WTC11 (cell line): ENCODE data around the gene GPR17. TPM values are rescaled to one million over a fixed set of nuclear protein-coding genes. Genes with fewer than 3 reads are reported as not detected.

Experiments used
- ATAC-seq: fragments of 200-7000 bp; cut with Tn5 transposase; 2 replicates; pipeline ENCODE4 v1.10.0; 2021; ENCODE audit warnings: mild to moderate bottlenecking, moderate library complexity
- CTCF ChIA-PET: fragments of 300-600 bp; sonication (Branson Sonifier 250); formaldehyde crosslinking; loops from one replicate; lab custom pipeline; 2021; ENCODE audit warnings: antibody characterized with exemption; lab: Charles Lee
- POLR2A ChIA-PET: fragments of 350-600 bp; sonication (Branson Sonifier 250); formaldehyde crosslinking; loops from one replicate; lab custom pipeline; 2021; ENCODE audit warnings: antibody characterized with exemption; lab: Charles Lee
- DNase-seq: peaks from one replicate; pipeline ENCODE4 v3.0.0; 2021; ENCODE audit warnings: low spot score
- H3K27ac Mint-ChIP-seq: 2 replicates; pipeline ENCODE4 v1.8.0; 2021; ENCODE audit warnings: mixed read lengths
- H3K27me3 Mint-ChIP-seq: 2 replicates; pipeline ENCODE4 v1.8.0; 2021; ENCODE audit warnings: low read depth, mild to moderate bottlenecking, moderate library complexity, mixed read lengths
- H3K36me3 Mint-ChIP-seq: 2 replicates; pipeline ENCODE4 v1.8.0; 2021; ENCODE audit warnings: mixed read lengths
- H3K4me1 Mint-ChIP-seq: 2 replicates; pipeline ENCODE4 v1.8.0; 2022; ENCODE audit warnings: mixed read lengths
- H3K4me3 Mint-ChIP-seq: 2 replicates; pipeline ENCODE4 v1.8.0; 2021; ENCODE audit warnings: mild to moderate bottlenecking, moderate library complexity, mixed read lengths
- H3K9me3 Mint-ChIP-seq: 2 replicates; pipeline ENCODE4 v1.8.0; 2021; ENCODE audit warnings: mixed read lengths
- AR ChIP-seq: fragments of 250-450 bp; sonication (Bioruptor Pico); IDR thresholded peaks from 2 replicates; pipeline ENCODE4 v1.9.0; 2021; ENCODE audit warnings: mild to moderate bottlenecking
- ARID4B ChIP-seq: sonication (generic); formaldehyde crosslinking; IDR thresholded peaks from 2 replicates; pipeline ENCODE4 v1.8.0; 2023; ENCODE audit warnings: missing genetic modification reagents, mild to moderate bottlenecking, borderline replicate concordance
- ATF1 ChIP-seq: sonication (generic); formaldehyde crosslinking; IDR thresholded peaks from 2 replicates; pipeline ENCODE4 v1.8.1; 2023; ENCODE audit warnings: mild to moderate bottlenecking, moderate library complexity, missing genetic modification reagents
- CDX4 ChIP-seq: fragments of 250-450 bp; sonication (Bioruptor Pico); IDR thresholded peaks from 2 replicates; pipeline ENCODE4 v1.9.0; 2021; ENCODE audit warnings: moderate library complexity, mild to moderate bottlenecking, inconsistent platforms, borderline replicate concordance
- ELF4 ChIP-seq: sonication (generic); formaldehyde crosslinking; IDR thresholded peaks from 2 replicates; pipeline ENCODE4 v1.8.1; 2022; ENCODE audit warnings: low read depth, mild to moderate bottlenecking, moderate library complexity, missing genetic modification reagents
- GABPB1 ChIP-seq: sonication (generic); formaldehyde crosslinking; IDR thresholded peaks from 2 replicates; pipeline ENCODE4 v1.8.1; 2023; ENCODE audit warnings: mild to moderate bottlenecking, missing genetic modification reagents
- HMGA2 ChIP-seq: fragments of 250-450 bp; sonication (Bioruptor Pico); IDR thresholded peaks from 2 replicates; pipeline ENCODE4 v1.4.0; 2021; ENCODE audit warnings: mild to moderate bottlenecking, moderate library complexity
- IRF2 ChIP-seq: sonication (generic); formaldehyde crosslinking; IDR thresholded peaks from 2 replicates; pipeline ENCODE4 v1.8.0; 2022; ENCODE audit warnings: low read depth, missing genetic modification reagents, borderline replicate concordance
- NFATC4 ChIP-seq: fragments of 250-450 bp; sonication (Bioruptor Pico); IDR thresholded peaks from 2 replicates; pipeline ENCODE4 v1.9.0; 2021; ENCODE audit warnings: mild to moderate bottlenecking
- NR2C2 ChIP-seq: sonication (generic); formaldehyde crosslinking; IDR thresholded peaks from 2 replicates; pipeline ENCODE4 v1.8.0; 2022; ENCODE audit warnings: mild to moderate bottlenecking, missing genetic modification reagents
- OVOL2 ChIP-seq: fragments of 250-450 bp; sonication (Bioruptor Pico); IDR thresholded peaks from 2 replicates; pipeline ENCODE4 v1.9.0; 2021; ENCODE audit warnings: mild to moderate bottlenecking, borderline replicate concordance
- ZNF396 ChIP-seq: fragments of 250-450 bp; sonication (Bioruptor Pico); IDR thresholded peaks from 2 replicates; pipeline ENCODE4 v1.8.0; 2021; ENCODE audit warnings: mild to moderate bottlenecking, moderate library complexity, borderline replicate concordance
- ZNF512 ChIP-seq: sonication (generic); formaldehyde crosslinking; IDR thresholded peaks from 2 replicates; pipeline ENCODE4 v1.8.1; 2022; ENCODE audit warnings: missing genetic modification reagents, borderline replicate concordance
- total RNA-seq: library from RNA; stranded (reverse); gene quantifications from 3 replicates; pipeline ENCODE4 v1.2.3, GENCODE V29; 2021
- TF ChIP-seq, protein P1 (sequence below): sonication (generic); formaldehyde crosslinking; IDR thresholded peaks from 2 replicates; pipeline ENCODE4 v1.8.0; 2023; ENCODE audit warnings: missing genetic modification reagents
- TF ChIP-seq, protein P2 (sequence below): sonication (generic); formaldehyde crosslinking; IDR thresholded peaks from 2 replicates; pipeline ENCODE4 v1.8.0; 2022; ENCODE audit warnings: mild to moderate bottlenecking, missing genetic modification reagents
- TF ChIP-seq, protein P3 (sequence below): fragments of 200-600 bp; IDR thresholded peaks from 2 replicates; pipeline ENCODE4 v1.8.0; 2022; ENCODE audit warnings: antibody characterized with exemption

GPR17 gene
- total RNA-seq, 1 experiment from 2014 or later, result not detected

GRCh38 chr2:127679680-127680361 is 33.9 kb downstream of the GPR17 start (continued):
- TF ChIP-seq ARID4B (CRISPR knock-in tag) (no peak), ATF1 (CRISPR knock-in tag) (no peak), IRF2 (CRISPR knock-in tag) (no peak), ZNF396 (no peak)
- TF ChIP-seq, protein P1, sequence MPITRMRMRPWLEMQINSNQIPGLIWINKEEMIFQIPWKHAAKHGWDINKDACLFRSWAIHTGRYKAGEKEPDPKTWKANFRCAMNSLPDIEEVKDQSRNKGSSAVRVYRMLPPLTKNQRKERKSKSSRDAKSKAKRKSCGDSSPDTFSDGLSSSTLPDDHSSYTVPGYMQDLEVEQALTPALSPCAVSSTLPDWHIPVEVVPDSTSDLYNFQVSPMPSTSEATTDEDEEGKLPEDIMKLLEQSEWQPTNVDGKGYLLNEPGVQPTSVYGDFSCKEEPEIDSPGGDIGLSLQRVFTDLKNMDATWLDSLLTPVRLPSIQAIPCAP (CRISPR knock-in tag), result no peak
- TF ChIP-seq, all 79 proteins: peak for 0

- TF ChIP-seq HMGA2 (CRISPR knock-in tag) (no peak), OVOL2 (CRISPR knock-in tag) (no peak), ELF4 (CRISPR knock-in tag) (no peak), CDX4 (CRISPR knock-in tag) (no peak)
- H3K4me1 Mint-ChIP-seq, result peaks cover 4% of the 10 kb centered on the region
- POLR2A ChIA-PET, result interaction anchor here (0.7 kb wide), 1 partner anchor 739 kb away, joined by 3 read pairs; no protein-coding TSS in a partner anchor
- peaks cover 29% of the 10 kb centered on the region for H3K27me3 Mint-ChIP-seq
- H3K27ac Mint-ChIP-seq, result no peak overlapping the region
- H3K4me3 Mint-ChIP-seq, result no peak overlapping the region
- no peaks in the 10 kb centered on the region for H3K36me3 Mint-ChIP-seq
- CTCF ChIA-PET, result interaction anchor here (1.0 to 2.2 kb wide), 4 partner anchors 15 to 90 kb away, joined by 3 to 11 read pairs (median 8); no protein-coding TSS in a partner anchor
- no peaks in the 10 kb centered on the region for H3K9me3 Mint-ChIP-seq
- no peak for DNase-seq
- no peak; the same call in 1 of the 2 replicates for ATAC-seq
Observed at GRCh38 chr2:127680706-127681287, 34.8 kb downstream of the GPR17 start.

- H3K9me3 Mint-ChIP-seq, result no peaks in the 10 kb centered on the region
- no peak for DNase-seq
- peak; percentile 55 for ATAC-seq
- no peaks in the 10 kb centered on the region for H3K36me3 Mint-ChIP-seq
- H3K27me3 Mint-ChIP-seq, result peaks cover 23% of the 10 kb centered on the region
- ChIA-PET CTCF (interaction anchor here (2.1 to 2.2 kb wide), 2 partner anchors 15 to 31 kb away, joined by 10 to 11 read pairs; no protein-coding TSS in a partner anchor), POLR2A (no interaction called here)
- H3K4me1 Mint-ChIP-seq, result no peaks in the 10 kb centered on the region
- H3K27ac Mint-ChIP-seq, result no peak overlapping the region
- no peak overlapping the region for H3K4me3 Mint-ChIP-seq
- no peak for TF ChIP-seq AR (CRISPR knock-in tag)
- no peak for TF ChIP-seq NFATC4 (CRISPR knock-in tag)
- TF ChIP-seq GABPB1 (CRISPR knock-in tag), result no peak
- TF ChIP-seq OVOL2 (CRISPR knock-in tag), result no peak
- TF ChIP-seq, protein P2, sequence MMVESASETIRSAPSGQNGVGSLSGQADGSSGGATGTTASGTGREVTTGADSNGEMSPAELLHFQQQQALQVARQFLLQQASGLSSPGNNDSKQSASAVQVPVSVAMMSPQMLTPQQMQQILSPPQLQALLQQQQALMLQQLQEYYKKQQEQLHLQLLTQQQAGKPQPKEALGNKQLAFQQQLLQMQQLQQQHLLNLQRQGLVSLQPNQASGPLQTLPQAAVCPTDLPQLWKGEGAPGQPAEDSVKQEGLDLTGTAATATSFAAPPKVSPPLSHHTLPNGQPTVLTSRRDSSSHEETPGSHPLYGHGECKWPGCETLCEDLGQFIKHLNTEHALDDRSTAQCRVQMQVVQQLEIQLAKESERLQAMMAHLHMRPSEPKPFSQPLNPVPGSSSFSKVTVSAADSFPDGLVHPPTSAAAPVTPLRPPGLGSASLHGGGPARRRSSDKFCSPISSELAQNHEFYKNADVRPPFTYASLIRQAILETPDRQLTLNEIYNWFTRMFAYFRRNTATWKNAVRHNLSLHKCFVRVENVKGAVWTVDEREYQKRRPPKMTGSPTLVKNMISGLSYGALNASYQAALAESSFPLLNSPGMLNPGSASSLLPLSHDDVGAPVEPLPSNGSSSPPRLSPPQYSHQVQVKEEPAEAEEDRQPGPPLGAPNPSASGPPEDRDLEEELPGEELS (CRISPR knock-in tag), result no peak
- TF ChIP-seq IRF2 (CRISPR knock-in tag), result no peak
- TF ChIP-seq, protein P3, sequence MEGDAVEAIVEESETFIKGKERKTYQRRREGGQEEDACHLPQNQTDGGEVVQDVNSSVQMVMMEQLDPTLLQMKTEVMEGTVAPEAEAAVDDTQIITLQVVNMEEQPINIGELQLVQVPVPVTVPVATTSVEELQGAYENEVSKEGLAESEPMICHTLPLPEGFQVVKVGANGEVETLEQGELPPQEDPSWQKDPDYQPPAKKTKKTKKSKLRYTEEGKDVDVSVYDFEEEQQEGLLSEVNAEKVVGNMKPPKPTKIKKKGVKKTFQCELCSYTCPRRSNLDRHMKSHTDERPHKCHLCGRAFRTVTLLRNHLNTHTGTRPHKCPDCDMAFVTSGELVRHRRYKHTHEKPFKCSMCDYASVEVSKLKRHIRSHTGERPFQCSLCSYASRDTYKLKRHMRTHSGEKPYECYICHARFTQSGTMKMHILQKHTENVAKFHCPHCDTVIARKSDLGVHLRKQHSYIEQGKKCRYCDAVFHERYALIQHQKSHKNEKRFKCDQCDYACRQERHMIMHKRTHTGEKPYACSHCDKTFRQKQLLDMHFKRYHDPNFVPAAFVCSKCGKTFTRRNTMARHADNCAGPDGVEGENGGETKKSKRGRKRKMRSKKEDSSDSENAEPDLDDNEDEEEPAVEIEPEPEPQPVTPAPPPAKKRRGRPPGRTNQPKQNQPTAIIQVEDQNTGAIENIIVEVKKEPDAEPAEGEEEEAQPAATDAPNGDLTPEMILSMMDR, result no peak
- no peak for TF ChIP-seq NR2C2 (CRISPR knock-in tag)
- no peak for TF ChIP-seq ZNF512 (CRISPR knock-in tag)
Observed at GRCh38 chr2:127681288-127681804, 35.4 kb downstream of the GPR17 start.
